Gastrocnemius medialis (tissue), 4 donors: ENCODE measurements around the gene PLOD3. TPM values are rescaled to one million over a fixed set of nuclear protein-coding genes. Genes with fewer than 3 reads are reported as not detected.

Experiments used
- ATAC-seq, 2 donors: fragments of 150-250 bp; one replicate each; pipeline ENCODE4 v1.9.1; 2016
- DNase-seq, 2 donors: peaks; one replicate each; pipeline ENCODE4 v3.0.0-alpha.2; 2019
- H3K27ac ChIP-seq, 4 donors: fragments of 200-600 bp; sonication (generic); 1 replicate in 1 of 4; 2 replicates in 3 of 4; pipeline ENCODE4 v1.5.1; 2016 to 2018; ENCODE audit warnings: mild to moderate bottlenecking in 2 of 4, moderate library complexity in 1 of 4
- H3K27me3 ChIP-seq, 3 donors: fragments of 200-600 bp; sonication (generic) in 2 of 3; 1 replicate in 1 of 3; 2 replicates in 2 of 3; pipeline versions ENCODE4 v1.5.1 to v1.6.0; 2016 to 2019; ENCODE audit warnings: mild to moderate bottlenecking in 1 of 3, moderate library complexity in 1 of 3
- H3K36me3 ChIP-seq, 2 donors: fragments of 200-600 bp; sonication (generic) in 1 of 2; one replicate each; pipeline ENCODE4 v1.5.1; 2017 to 2018
- H3K4me1 ChIP-seq, 2 donors: fragments of 200-600 bp; sonication (generic) in 1 of 2; one replicate each; pipeline ENCODE4 v1.5.1; 2016 to 2017; ENCODE audit warnings: mild to moderate bottlenecking in 2 of 2
- H3K4me3 ChIP-seq, 4 donors: fragments of 200-600 bp; sonication (generic) in 3 of 4; 1 replicate in 1 of 4; 2 replicates in 3 of 4; pipeline ENCODE4 v1.5.1; 2016 to 2019; ENCODE audit warnings: mild to moderate bottlenecking in 2 of 4
- H3K9me3 ChIP-seq, 3 donors: fragments of 200-600 bp; sonication (generic) in 2 of 3; 1 replicate in 1 of 3; 2 replicates in 2 of 3; pipeline ENCODE4 v1.5.1; 2016 to 2019
- CTCF ChIP-seq, 5 experiments: fragments of 450-650 bp in 3 of 5; fragments of 200-600 bp in 2 of 5; sonication (generic) in 2 of 5; IDR thresholded peaks in 4 of 5; conservative IDR thresholded peaks in 1 of 5; 1 replicate in 4 of 5; 2 replicates in 1 of 5; pipeline ENCODE4 v1.5.1; 2016 to 2019; ENCODE audit warnings: antibody characterized with exemption in 5 of 5, mild to moderate bottlenecking in 3 of 5, moderate library complexity in 3 of 5
- POLR2A ChIP-seq, 2 donors: fragments of 450-650 bp; IDR thresholded peaks; one replicate each; pipeline ENCODE4 v1.6.1; 2017; ENCODE audit warnings: antibody characterized with exemption in 2 of 2, mild to moderate bottlenecking in 2 of 2, moderate library complexity in 2 of 2
- in situ Hi-C, 4 donors: fragments of 200-750 bp; cut with MboI; loops; one replicate each; pipeline versions ENCODE4 v1.15.0 to v1.8.0; 2017; ENCODE audit warnings: low sequenced_read_pairs in 4 of 4
- intact Hi-C: fragments of 100-400 bp; cut with DNase I; formaldehyde crosslinking; loops from one replicate; pipeline ENCODE4 v1.15.1; 2023; ENCODE audit warnings: low total_unique reads
- total RNA-seq, 4 donors: library from RNA; depleted of rRNA; stranded (reverse); fragments of >200 nt; gene quantifications; one replicate each; pipeline versions ENCODE4 v1.1.0 to v1.2.3, GENCODE V29; 2016

Gene PLOD3
- total RNA-seq, 4 donors from 2014 or later = 8.2 to 24.2 (median 15.5) TPM

- intact Hi-C loops = no loop called here
- Histone ChIP-seq H3K4me3 (peak overlapping the region in 3 of 4 donors; percentile 34 to 40 (median 34)), H3K9me3 (no peaks in the 10 kb centered on the region), H3K27ac (no peak overlapping the region), H3K27me3 (peaks cover 67 to 79% (median 70%) of the 10 kb centered on the region in 3 donors), H3K4me1 (peaks cover 12 to 18% of the 10 kb centered on the region in 2 donors), H3K36me3 (peaks cover 0 to 2% of the 10 kb centered on the region in 2 donors)
- TF ChIP-seq CTCF (IDR thresholded peaks at IDR 0.05 in 4 of 5, conservative IDR thresholded peaks at IDR 0.05 in 1 of 5) = no peak
- ATAC-seq (no peak), DNase-seq (no peak)
- in situ Hi-C loops = no loop called here
Observed at GRCh38 chr7:101164071-101164840, 53.1 kb downstream of the PLOD3 start.

GRCh38 chr7:101163279-101164070 is 53.9 kb downstream of the PLOD3 start:
- H3K4me3 ChIP-seq = peak overlapping the region; percentile 34 to 40 (median 34)
- peaks cover 12 to 18% of the 10 kb centered on the region in 2 donors for H3K4me1 ChIP-seq
- ATAC-seq (no peak), DNase-seq (no peak)
- intact Hi-C loops (no loop called here), in situ Hi-C loops (no loop called here)
- TF ChIP-seq POLR2A (IDR thresholded peaks at IDR 0.05) = no peak
- no peak for TF ChIP-seq CTCF (IDR thresholded peaks at IDR 0.05 in 4 of 5, conservative IDR thresholded peaks at IDR 0.05 in 1 of 5)
- H3K36me3 ChIP-seq = peaks cover 0 to 10% of the 10 kb centered on the region in 2 donors
- peaks cover 60 to 72% (median 62%) of the 10 kb centered on the region in 3 donors for H3K27me3 ChIP-seq
- no peaks in the 10 kb centered on the region for H3K9me3 ChIP-seq
- no peak overlapping the region for H3K27ac ChIP-seq

GRCh38 chr7:101162551-101163278 is 54.7 kb downstream of the PLOD3 start:
- peaks cover 54 to 65% (median 55%) of the 10 kb centered on the region in 3 donors for H3K27me3 ChIP-seq
- in situ Hi-C loops = no loop called here
- intact Hi-C loops = no loop called here
- ATAC-seq (peak in 1 of 2 donors; percentile 22), DNase-seq (no peak)
- H3K36me3 ChIP-seq = peaks cover 0 to 16% of the 10 kb centered on the region in 2 donors
- peak overlapping the region in 3 of 4 donors; percentile 31 to 40 (median 31) for H3K4me3 ChIP-seq
- H3K4me1 ChIP-seq = peaks cover 12 to 18% of the 10 kb centered on the region in 2 donors
- H3K9me3 ChIP-seq = no peaks in the 10 kb centered on the region
- H3K27ac ChIP-seq = no peak overlapping the region
- TF ChIP-seq POLR2A (IDR thresholded peaks at IDR 0.05) = no peak

- Histone ChIP-seq H3K4me3 (no peak overlapping the region), H3K27ac (no peak overlapping the region), H3K9me3 (no peaks in the 10 kb centered on the region), H3K36me3 (peaks cover 0 to 17% of the 10 kb centered on the region in 2 donors), H3K27me3 (peaks cover 46 to 56% (median 46%) of the 10 kb centered on the region in 3 donors), H3K4me1 (peaks cover 12 to 18% of the 10 kb centered on the region in 2 donors)
- in situ Hi-C loops = no loop called here
- DNase-seq (no peak), ATAC-seq (no peak)
- TF ChIP-seq CTCF (IDR thresholded peaks at IDR 0.05 in 4 of 5, conservative IDR thresholded peaks at IDR 0.05 in 1 of 5) (no peak), POLR2A (IDR thresholded peaks at IDR 0.05) (no peak)
- intact Hi-C loops = no loop called here
Observed at GRCh38 chr7:101161692-101162471, 55.5 kb downstream of the PLOD3 start.
